Astrocyte (in vitro differentiated cells and primary cell): Measurements from ENCODE around the gene ASAP2. TPM values are rescaled to one million over a fixed set of nuclear protein-coding genes. Genes with fewer than 3 reads are reported as not detected.

Source experiments
- DNase-seq: peaks from one replicate; pipeline ENCODE4 v3.0.0-alpha.2; 2010; ENCODE audit warnings: low read depth
- FAIRE-seq: peaks from 2 replicates; lab custom pipeline; 2011; peaks lifted over from hg19 to GRCh38; lab: Jason Lieb, UNC
- H2AFZ ChIP-seq: 2 replicates; pipeline ENCODE4 v1.6.0; 2012; ENCODE audit warnings: low read depth, low read length, inconsistent platforms
- H3K27ac ChIP-seq: 2 replicates; pipeline ENCODE4 v1.5.1; 2011; ENCODE audit warnings: low read depth, low read length, inconsistent platforms
- H3K27me3 ChIP-seq: 2 replicates; pipeline ENCODE4 v1.6.0; 2011; ENCODE audit warnings: low read length, inconsistent platforms; ENCODE audit not compliant: insufficient read depth
- H3K36me3 ChIP-seq: 2 replicates; pipeline ENCODE4 v1.5.1; 2011; ENCODE audit warnings: low read length, inconsistent platforms; ENCODE audit not compliant: insufficient read depth
- H3K4me1 ChIP-seq: 2 replicates; pipeline ENCODE4 v1.5.1; 2011; ENCODE audit warnings: low read length, inconsistent platforms; ENCODE audit not compliant: insufficient read depth
- H3K4me2 ChIP-seq: 2 replicates; pipeline ENCODE4 v1.6.0; 2012; ENCODE audit warnings: low read length, inconsistent platforms
- H3K4me3 ChIP-seq: 2 replicates; pipeline ENCODE4 v1.5.1; 2011; ENCODE audit warnings: low read depth, mild to moderate bottlenecking, low read length, inconsistent platforms; ENCODE audit not compliant: insufficient read depth
- H3K79me2 ChIP-seq: 2 replicates; pipeline ENCODE4 v1.6.0; 2012; ENCODE audit warnings: mild to moderate bottlenecking, low read length, inconsistent platforms; ENCODE audit not compliant: insufficient read depth
- H3K9ac ChIP-seq: 2 replicates; pipeline ENCODE4 v1.6.0; 2012; ENCODE audit warnings: mild to moderate bottlenecking, low read length, inconsistent platforms
- H3K9me3 ChIP-seq: 2 replicates; pipeline ENCODE4 v1.5.1; 2012; ENCODE audit warnings: low read depth, mild to moderate bottlenecking, low read length, inconsistent platforms; ENCODE audit not compliant: insufficient read depth
- H4K20me1 ChIP-seq: 2 replicates; pipeline ENCODE4 v1.6.0; 2012; ENCODE audit warnings: low read length, inconsistent platforms; ENCODE audit not compliant: insufficient read depth
- H3K27ac Mint-ChIP-seq: one replicate; pipeline ENCODE4 v1.8.0; 2021; ENCODE audit warnings: mild to moderate bottlenecking, mixed read lengths; ENCODE audit not compliant: unreplicated experiment
- H3K27me3 Mint-ChIP-seq: one replicate; pipeline ENCODE4 v1.8.0; 2021; ENCODE audit warnings: low read depth, mixed read lengths; ENCODE audit not compliant: unreplicated experiment
- H3K36me3 Mint-ChIP-seq: one replicate; pipeline ENCODE4 v1.8.0; 2021; ENCODE audit warnings: low read depth, mixed read lengths; ENCODE audit not compliant: unreplicated experiment
- H3K4me1 Mint-ChIP-seq: one replicate; pipeline ENCODE4 v1.8.0; 2021; ENCODE audit warnings: low read depth, mixed read lengths; ENCODE audit not compliant: unreplicated experiment
- H3K4me3 Mint-ChIP-seq: one replicate; pipeline ENCODE4 v1.8.0; 2021; ENCODE audit warnings: mild to moderate bottlenecking, moderate library complexity, mixed read lengths; ENCODE audit not compliant: unreplicated experiment
- H3K9me3 Mint-ChIP-seq: one replicate; pipeline ENCODE4 v1.8.0; 2021; ENCODE audit warnings: mild to moderate bottlenecking, mixed read lengths; ENCODE audit not compliant: unreplicated experiment
- CTCF ChIP-seq: IDR thresholded peaks from 2 replicates; pipeline ENCODE4 v1.5.1; 2011; ENCODE audit warnings: low read depth, mild to moderate bottlenecking, inconsistent platforms, low read length, moderate library complexity; ENCODE audit not compliant: insufficient read depth
- EZH2 ChIP-seq: IDR thresholded peaks from 2 replicates; pipeline ENCODE4 v1.6.1; 2012; ENCODE audit warnings: mild to moderate bottlenecking, low read length, inconsistent platforms; ENCODE audit not compliant: insufficient read depth
- total RNA-seq: library from RNA; stranded (reverse); gene quantifications from 2 replicates; pipeline ENCODE4 v1.2.1, GENCODE V29; 2021

Gene ASAP2
- total RNA-seq, 1 donor from 2014 or later: 62.6 TPM

DNA sequence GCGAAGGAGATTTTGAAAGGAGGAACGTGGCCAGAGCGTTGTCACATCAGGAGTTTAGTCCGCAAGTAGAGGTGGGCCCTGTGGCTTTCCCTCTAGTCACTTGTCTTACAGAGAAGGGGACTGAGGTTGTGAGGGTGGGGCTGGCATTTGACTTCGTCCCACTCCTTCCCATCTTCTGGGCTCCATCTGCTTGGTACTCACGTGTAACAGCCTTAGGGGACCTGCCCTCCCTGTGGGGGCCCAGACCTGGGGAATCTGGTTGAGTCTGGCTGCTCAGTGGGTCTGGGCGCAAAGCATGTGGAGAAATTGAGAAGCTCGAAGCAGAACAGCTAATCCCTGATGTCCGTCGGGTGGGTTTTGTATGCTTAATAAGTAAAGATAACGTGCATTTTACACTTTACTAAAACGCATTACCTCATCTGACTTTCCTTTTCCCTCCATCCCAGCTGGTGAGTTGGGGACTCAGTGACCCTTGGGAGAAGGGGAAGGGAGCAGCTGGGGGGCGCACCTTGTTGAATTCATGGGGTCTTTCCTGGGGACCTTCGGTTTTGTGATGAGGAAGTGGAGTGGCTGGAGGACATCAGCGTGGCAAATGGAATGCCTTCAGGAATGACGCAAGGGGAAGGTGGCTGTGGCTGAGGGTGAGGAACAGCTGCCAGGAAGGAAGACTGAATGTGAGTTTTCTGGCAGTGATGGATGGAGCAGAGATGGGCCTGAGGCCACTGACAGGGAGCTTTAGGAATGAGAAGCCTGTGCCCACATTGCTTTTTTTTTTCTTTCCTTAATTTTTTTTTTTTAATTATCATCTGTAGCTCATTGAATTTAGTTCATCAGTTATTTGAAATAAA, 44.8 kb downstream of the ASAP2 start:
- Histone ChIP-seq H3K27me3 (no peaks in the 10 kb centered on the region), H3K9me3 (no peaks in the 10 kb centered on the region), H3K36me3 (no peaks in the 10 kb centered on the region), H3K27ac (peak overlapping the region; percentile 61), H4K20me1 (peaks cover 29% of the 10 kb centered on the region), H3K4me2 (peak overlapping the region; percentile 68), H3K4me1 (peaks cover 54% of the 10 kb centered on the region), H2AFZ (no peak overlapping the region), H3K79me2 (peaks cover 92% of the 10 kb centered on the region), H3K9ac (peak overlapping the region; percentile 44), H3K4me3 (no peak overlapping the region)
- no peak for FAIRE-seq
- no peak overlapping the region for H3K4me3 Mint-ChIP-seq
- peaks cover 54% of the 10 kb centered on the region for H3K4me1 Mint-ChIP-seq
- DNase-seq: peak; percentile 78
- peaks cover 8% of the 10 kb centered on the region for H3K36me3 Mint-ChIP-seq
- no peaks in the 10 kb centered on the region for H3K27me3 Mint-ChIP-seq
- peaks cover 2% of the 10 kb centered on the region for H3K9me3 Mint-ChIP-seq
- TF ChIP-seq EZH2: no peak
- TF ChIP-seq CTCF: no peak
- peak overlapping the region; percentile 82 for H3K27ac Mint-ChIP-seq

GRCh38 chr2:9252002-9252357, 45.4 kb downstream of the ASAP2 start:
- no peaks in the 10 kb centered on the region for H3K27me3 ChIP-seq
- Mint-ChIP-seq H3K9me3 (peaks cover 2% of the 10 kb centered on the region), H3K27me3 (no peaks in the 10 kb centered on the region), H3K4me3 (no peak overlapping the region), H3K27ac (peak overlapping the region; percentile 82), H3K36me3 (peaks cover 8% of the 10 kb centered on the region), H3K4me1 (peaks cover 57% of the 10 kb centered on the region)
- no peaks in the 10 kb centered on the region for H3K9me3 ChIP-seq
- H3K4me2 ChIP-seq: no peak overlapping the region
- peaks cover 92% of the 10 kb centered on the region for H3K79me2 ChIP-seq
- no peaks in the 10 kb centered on the region for H3K36me3 ChIP-seq
- H3K27ac ChIP-seq: peak overlapping the region; percentile 61
- no peak for DNase-seq
- TF ChIP-seq CTCF: no peak
- TF ChIP-seq EZH2: no peak
- H3K9ac ChIP-seq: peak overlapping the region; percentile 44
- no peak overlapping the region for H2AFZ ChIP-seq
- H3K4me3 ChIP-seq: no peak overlapping the region
- no peak for FAIRE-seq
- H4K20me1 ChIP-seq: peaks cover 29% of the 10 kb centered on the region
- peaks cover 59% of the 10 kb centered on the region for H3K4me1 ChIP-seq

GRCh38 chr2:9255416-9255815, 48.8 kb downstream of the ASAP2 start:
- no peak for TF ChIP-seq CTCF
- TF ChIP-seq EZH2: no peak
- peaks cover 53% of the 10 kb centered on the region for H3K4me1 Mint-ChIP-seq
- no peak overlapping the region for H3K4me3 ChIP-seq
- no peaks in the 10 kb centered on the region for H3K27me3 ChIP-seq
- DNase-seq: no peak
- peaks cover 92% of the 10 kb centered on the region for H3K79me2 ChIP-seq
- H3K36me3 ChIP-seq: no peaks in the 10 kb centered on the region
- H3K4me2 ChIP-seq: no peak overlapping the region
- H3K9ac ChIP-seq: no peak overlapping the region
- no peak for FAIRE-seq
- no peak overlapping the region for H3K27ac Mint-ChIP-seq
- H3K4me1 ChIP-seq: peaks cover 47% of the 10 kb centered on the region
- H4K20me1 ChIP-seq: peaks cover 44% of the 10 kb centered on the region
- peaks cover 2% of the 10 kb centered on the region for H3K9me3 Mint-ChIP-seq
- no peak overlapping the region for H2AFZ ChIP-seq
- peaks cover 5% of the 10 kb centered on the region for H3K36me3 Mint-ChIP-seq
- no peak overlapping the region for H3K4me3 Mint-ChIP-seq
- H3K9me3 ChIP-seq: no peaks in the 10 kb centered on the region
- no peaks in the 10 kb centered on the region for H3K27me3 Mint-ChIP-seq
- H3K27ac ChIP-seq: no peak overlapping the region
